Sigmoid colon (tissue), 7 donors: ENCODE results near the gene EIF4G3. TPM values are rescaled to one million over a fixed set of nuclear protein-coding genes. Genes with fewer than 3 reads are reported as not detected.
"Not testable (repeated sequence)": the region's sequence is repeated elsewhere in the genome, so short reads cannot be mapped to it uniquely, and the experiment has no call there.

Experiments
- DNase-seq: peaks from one replicate; pipeline ENCODE4 v3.0.0-alpha.2; 2019
- H3K27ac ChIP-seq, 4 donors: fragments of 200-600 bp; sonication (generic); one replicate each; pipeline ENCODE4 v1.5.1; 2016 to 2019; ENCODE audit warnings: mild to moderate bottlenecking in 1 of 4
- H3K27me3 ChIP-seq, 3 donors: fragments of 200-600 bp; sonication (generic); one replicate each; pipeline ENCODE4 v1.5.1; 2019; ENCODE audit warnings: mild to moderate bottlenecking in 1 of 3
- H3K36me3 ChIP-seq, 4 donors: fragments of 200-600 bp; sonication (generic); one replicate each; pipeline ENCODE4 v1.5.1; 2016 to 2019
- H3K4me1 ChIP-seq, 4 donors: fragments of 200-600 bp; sonication (generic); one replicate each; pipeline ENCODE4 v1.5.1; 2017 to 2019
- H3K4me3 ChIP-seq, 4 donors: fragments of 200-600 bp; sonication (generic); one replicate each; pipeline ENCODE4 v1.5.1; 2017 to 2019; ENCODE audit warnings: mild to moderate bottlenecking in 2 of 4, moderate library complexity in 1 of 4
- H3K9me3 ChIP-seq, 4 donors: fragments of 200-600 bp in 3 of 4; sonication (generic) in 3 of 4; one replicate each; pipeline versions ENCODE4 v1.5.1 to v1.6.1; 2013 to 2019
- EP300 ChIP-seq, 4 donors: sonication (generic); formaldehyde crosslinking; IDR thresholded peaks; one replicate each; pipeline ENCODE4 v1.6.1; 2017; ENCODE audit warnings: antibody characterized with exemption in 4 of 4
- POLR2A ChIP-seq, 2 donors: fragments of 450-650 bp; IDR thresholded peaks; one replicate each; pipeline ENCODE4 v1.6.1; 2016; ENCODE audit warnings: antibody characterized with exemption in 2 of 2, mild to moderate bottlenecking in 2 of 2, moderate library complexity in 2 of 2
- POLR2AphosphoS5 ChIP-seq, 4 donors: sonication (generic); formaldehyde crosslinking; IDR thresholded peaks; one replicate each; pipeline ENCODE4 v1.6.1; 2017; ENCODE audit warnings: antibody characterized with exemption in 4 of 4
- WGBS, 2 donors: extraction: QIAGEN DNeasy Blood & Tissue Kit; methylation state at CpG; one replicate each; pipeline ENCODE4 v1.1.7; 2013; 5-methylcytosine and 5-hydroxymethylcytosine counted together
- intact Hi-C: fragments of 100-400 bp; cut with DNase I; formaldehyde crosslinking; loops from one replicate; pipeline ENCODE4 v1.15.1; 2023
- polyA plus RNA-seq, 3 donors: library from polyadenylated mRNA; stranded (reverse); fragments of 200-250 nt; gene quantifications; one replicate each; pipeline ENCODE4 v1.2.3, GENCODE V29; 2013
- total RNA-seq, 4 donors: library from RNA; depleted of rRNA; stranded (reverse); fragments of >200 nt; gene quantifications; one replicate each; pipeline ENCODE4 v1.1.0, GENCODE V29; 2016
- TF ChIP-seq, protein P1 (sequence below), 4 experiments: fragments of 450-650 bp in 3 of 4; fragments of 200-600 bp in 1 of 4; IDR thresholded peaks; one replicate each; pipeline ENCODE4 v1.5.1; 2016 to 2019; ENCODE audit warnings: antibody characterized with exemption in 4 of 4, mild to moderate bottlenecking in 3 of 4, moderate library complexity in 2 of 4
- donor health status: healthy with polysubstance abuse.
- donor health status: Bipolar disorder and iron deficiency.
- donor health status: healthy.

EIF4G3 gene
- total and polyA plus RNA-seq, 7 donors = 13.4 to 65.9 (median 33.5) TPM

DNA sequence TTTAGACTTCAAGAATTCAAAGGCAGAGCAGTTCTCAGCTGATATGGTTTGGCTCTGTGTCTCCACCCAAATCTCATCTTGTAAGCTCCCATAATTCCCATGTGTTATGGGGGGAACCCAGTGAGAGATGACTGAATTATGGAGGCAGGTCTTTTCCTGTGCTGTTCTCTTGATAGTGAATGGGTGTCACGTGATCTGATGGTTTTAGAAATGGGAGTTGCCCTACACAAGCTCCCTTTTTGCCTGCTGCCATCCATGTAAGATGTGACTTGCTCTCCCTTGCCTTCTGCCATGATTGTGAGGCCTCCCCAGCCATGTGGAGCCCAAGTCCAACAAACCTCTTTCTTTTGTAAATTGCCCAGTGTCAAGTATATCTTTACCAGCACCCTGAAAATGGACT is 146.5 kb downstream of the EIF4G3 start:
- WGBS, 2 donors = 98 to 100% methylated on average over 1 of the region's 1 CpG
- no peaks in the 10 kb centered on the region for H3K9me3 ChIP-seq
- H3K4me3 ChIP-seq = no peak overlapping the region
- no peak for DNase-seq
- no peak for TF ChIP-seq EP300 (IDR thresholded peaks at IDR 0.05)
- no peak for TF ChIP-seq POLR2AphosphoS5 (IDR thresholded peaks at IDR 0.05)
- no peak for TF ChIP-seq POLR2A (IDR thresholded peaks at IDR 0.05)
- TF ChIP-seq, protein P1, sequence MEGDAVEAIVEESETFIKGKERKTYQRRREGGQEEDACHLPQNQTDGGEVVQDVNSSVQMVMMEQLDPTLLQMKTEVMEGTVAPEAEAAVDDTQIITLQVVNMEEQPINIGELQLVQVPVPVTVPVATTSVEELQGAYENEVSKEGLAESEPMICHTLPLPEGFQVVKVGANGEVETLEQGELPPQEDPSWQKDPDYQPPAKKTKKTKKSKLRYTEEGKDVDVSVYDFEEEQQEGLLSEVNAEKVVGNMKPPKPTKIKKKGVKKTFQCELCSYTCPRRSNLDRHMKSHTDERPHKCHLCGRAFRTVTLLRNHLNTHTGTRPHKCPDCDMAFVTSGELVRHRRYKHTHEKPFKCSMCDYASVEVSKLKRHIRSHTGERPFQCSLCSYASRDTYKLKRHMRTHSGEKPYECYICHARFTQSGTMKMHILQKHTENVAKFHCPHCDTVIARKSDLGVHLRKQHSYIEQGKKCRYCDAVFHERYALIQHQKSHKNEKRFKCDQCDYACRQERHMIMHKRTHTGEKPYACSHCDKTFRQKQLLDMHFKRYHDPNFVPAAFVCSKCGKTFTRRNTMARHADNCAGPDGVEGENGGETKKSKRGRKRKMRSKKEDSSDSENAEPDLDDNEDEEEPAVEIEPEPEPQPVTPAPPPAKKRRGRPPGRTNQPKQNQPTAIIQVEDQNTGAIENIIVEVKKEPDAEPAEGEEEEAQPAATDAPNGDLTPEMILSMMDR (IDR thresholded peaks at IDR 0.05) = no peak
- intact Hi-C loops = no loop called here
- no peaks in the 10 kb centered on the region for H3K36me3 ChIP-seq
- no peak overlapping the region for H3K27ac ChIP-seq
- H3K27me3 ChIP-seq = no peaks in the 10 kb centered on the region
- H3K4me1 ChIP-seq = peaks cover 0 to 42% (median 40%) of the 10 kb centered on the region in 4 donors

DNA sequence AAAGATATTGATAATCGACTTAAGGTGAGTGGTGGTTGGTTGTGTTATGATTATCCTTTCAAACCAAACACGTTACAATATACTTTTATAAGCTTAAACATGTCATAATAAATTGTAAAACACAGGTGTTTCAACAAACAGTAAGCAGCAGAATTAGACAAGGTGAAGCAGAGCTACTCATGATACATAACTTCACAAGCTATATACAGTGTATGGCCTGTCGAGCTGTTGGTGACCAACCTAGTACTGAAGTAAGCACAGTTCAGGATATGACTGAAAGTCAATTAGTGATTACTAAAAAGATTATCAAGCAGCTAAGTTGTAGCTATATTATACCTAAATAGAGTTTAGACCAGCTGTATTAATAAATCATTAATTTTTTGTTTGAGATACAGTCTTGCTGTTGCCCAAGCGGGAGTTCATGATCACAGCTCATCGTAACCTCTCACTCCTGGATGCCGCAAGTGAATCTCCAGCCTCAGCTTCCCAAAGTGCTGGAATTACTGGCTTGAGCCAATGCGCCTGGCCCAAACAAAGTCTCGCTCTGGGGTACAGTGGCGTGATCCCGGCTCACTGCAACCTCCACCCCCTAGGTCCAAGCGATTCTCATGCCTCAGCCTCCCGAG is 148.1 kb downstream of the EIF4G3 start:
- WGBS, 2 donors = 70 to 87% methylated on average over 12 of the region's 12 CpGs
- intact Hi-C loops = loop anchor here (10.0 kb wide), 2 partner anchors 146 to 316 kb away; partner anchors contain the start of gene EIF4G3

DNA sequence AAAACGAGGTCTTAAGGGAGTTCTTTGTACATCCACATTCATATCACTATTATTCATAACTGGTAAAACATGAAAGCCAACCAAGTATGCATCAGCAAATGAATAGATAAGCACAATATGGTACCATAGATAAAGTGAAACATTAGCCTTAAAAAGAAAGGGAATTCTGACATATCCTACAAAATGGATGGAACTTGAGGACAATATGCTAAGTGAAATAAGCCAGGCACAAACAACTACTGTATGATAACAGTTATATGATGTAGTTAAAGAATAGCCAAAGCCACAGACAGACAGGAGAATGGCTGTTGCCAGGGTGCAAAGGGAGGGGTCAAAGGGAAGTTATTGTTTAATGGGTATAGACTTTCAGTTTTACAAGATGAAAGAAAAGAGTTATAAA is 148.9 kb downstream of the EIF4G3 start:
- WGBS, 2 donors = 30 to 75% methylated on average over 1 of the region's 1 CpG
- Histone ChIP-seq H3K27me3 (no peaks in the 10 kb centered on the region), H3K9me3 (no peaks in the 10 kb centered on the region), H3K4me1 (peaks cover 0 to 37% (median 28%) of the 10 kb centered on the region in 4 donors), H3K36me3 (no peaks in the 10 kb centered on the region), H3K27ac (no peak overlapping the region), H3K4me3 (no peak overlapping the region)
- no peak for DNase-seq
- intact Hi-C loops = loop anchor here (10.0 kb wide), 2 partner anchors 147 to 317 kb away; partner anchors contain the start of gene EIF4G3
- TF ChIP-seq, protein P1 (IDR thresholded peaks at IDR 0.05) = no peak
- TF ChIP-seq POLR2A (IDR thresholded peaks at IDR 0.05) = no peak

More for the DNA sequence above, 148.1 kb downstream of the EIF4G3 start:
- H3K4me3 ChIP-seq = no peak overlapping the region
- H3K9me3 ChIP-seq = no peaks in the 10 kb centered on the region
- no peak overlapping the region for H3K27ac ChIP-seq
- DNase-seq = no peak
- no peaks in the 10 kb centered on the region for H3K36me3 ChIP-seq
- H3K27me3 ChIP-seq = no peaks in the 10 kb centered on the region
- TF ChIP-seq, protein P1 (IDR thresholded peaks at IDR 0.05) = no peak
- TF ChIP-seq EP300 (IDR thresholded peaks at IDR 0.05) (no peak), POLR2AphosphoS5 (IDR thresholded peaks at IDR 0.05) (no peak), POLR2A (IDR thresholded peaks at IDR 0.05) (no peak)
- H3K4me1 ChIP-seq = peaks cover 0 to 39% (median 33%) of the 10 kb centered on the region in 4 donors

DNA sequence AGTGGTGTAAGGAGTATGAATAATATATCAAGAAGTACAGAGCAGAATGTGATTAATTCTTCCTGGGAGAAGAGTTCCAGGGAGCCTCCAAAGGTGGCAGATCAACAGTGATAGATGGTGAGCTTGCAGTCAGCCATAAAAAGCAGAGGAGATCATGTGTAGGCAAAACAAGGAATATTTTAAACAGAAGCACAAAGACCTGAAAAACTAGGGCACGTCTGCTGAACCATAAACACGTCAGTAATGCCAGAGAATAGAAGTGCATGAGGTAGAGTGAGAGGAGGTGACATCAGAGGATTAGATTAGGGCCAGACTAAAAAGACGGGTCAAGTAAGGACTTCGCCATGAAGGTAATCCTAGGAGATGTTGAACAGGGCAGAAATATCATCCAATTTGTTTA is 151.8 kb downstream of the EIF4G3 start:
- Histone ChIP-seq H3K4me1 (peaks cover 0 to 37% (median 25%) of the 10 kb centered on the region in 4 donors), H3K9me3 (no peaks in the 10 kb centered on the region), H3K36me3 (no peaks in the 10 kb centered on the region), H3K27ac (peak overlapping the region in 1 of 4 donors; percentile 90), H3K4me3 (no peak overlapping the region), H3K27me3 (no peaks in the 10 kb centered on the region)
- WGBS, 2 donors = 91 to 94% methylated on average over 4 of the region's 4 CpGs
- TF ChIP-seq POLR2AphosphoS5 (IDR thresholded peaks at IDR 0.05) = peak in 1 of 4 donors; percentile 20
- TF ChIP-seq EP300 (IDR thresholded peaks at IDR 0.05) = no peak
- no peak for DNase-seq
- intact Hi-C loops = loop anchor here (10.0 kb wide), 2 partner anchors 150 to 320 kb away; partner anchors contain the start of gene EIF4G3

DNA sequence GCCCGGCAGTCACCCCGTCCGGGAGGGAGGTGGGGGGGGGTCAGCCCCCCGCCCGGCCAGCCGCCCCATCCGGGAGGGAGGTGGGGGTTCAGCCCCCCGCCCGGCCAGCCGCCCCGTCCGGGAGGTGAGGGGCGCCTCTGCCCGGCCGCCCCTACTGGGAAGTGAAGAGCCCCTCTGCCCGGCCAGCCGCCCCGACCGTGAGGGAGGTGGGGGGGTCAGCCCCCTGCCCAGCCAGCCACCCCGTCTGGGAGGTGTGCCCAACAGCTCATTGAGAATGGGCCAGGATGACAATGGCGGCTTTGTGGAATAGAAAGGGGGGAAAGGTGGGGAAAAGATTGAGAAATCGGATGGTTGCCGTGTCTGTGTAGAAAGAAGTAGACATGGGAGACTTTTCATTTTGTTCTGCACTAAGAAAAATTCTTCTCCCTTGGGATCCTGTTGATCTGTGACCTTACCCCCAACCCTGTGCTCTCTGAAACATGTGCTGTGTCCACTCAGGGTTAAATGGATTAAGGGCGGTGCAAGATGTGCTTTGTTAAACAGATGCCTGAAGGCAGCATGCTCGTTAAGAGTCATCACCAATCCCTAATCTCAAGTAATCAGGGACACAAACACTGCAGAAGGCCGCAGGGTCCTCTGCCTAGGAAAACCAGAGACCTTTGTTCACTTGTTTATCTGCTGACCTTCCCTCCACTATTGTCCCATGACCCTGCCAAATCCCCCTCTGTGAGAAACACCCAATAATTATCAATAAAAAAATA is 152.4 kb downstream of the EIF4G3 start:
- Histone ChIP-seq H3K27ac (peak overlapping the region in 1 of 4 donors; percentile 90), H3K4me1 (peaks cover 0 to 42% (median 27%) of the 10 kb centered on the region in 4 donors)
- not testable (repeated sequence) for H3K36me3 ChIP-seq, H3K4me3 ChIP-seq, H3K9me3 ChIP-seq, DNase-seq, H3K27me3 ChIP-seq
- intact Hi-C loops = loop anchor here (10.0 kb wide), 2 partner anchors 150 to 320 kb away; partner anchors contain the start of gene EIF4G3
- WGBS, 2 donors = 93 to 96% methylated on average over 24 of the region's 26 CpGs
